ENCODE measurements around the gene PCDH9. TPM values are rescaled to one million over a fixed set of nuclear protein-coding genes. Genes with fewer than 3 reads are reported as not detected.

PCDH9 gene
- total RNA-seq, 2 donors from 2014 or later: 0.95 to 1.8 TPM

DNA sequence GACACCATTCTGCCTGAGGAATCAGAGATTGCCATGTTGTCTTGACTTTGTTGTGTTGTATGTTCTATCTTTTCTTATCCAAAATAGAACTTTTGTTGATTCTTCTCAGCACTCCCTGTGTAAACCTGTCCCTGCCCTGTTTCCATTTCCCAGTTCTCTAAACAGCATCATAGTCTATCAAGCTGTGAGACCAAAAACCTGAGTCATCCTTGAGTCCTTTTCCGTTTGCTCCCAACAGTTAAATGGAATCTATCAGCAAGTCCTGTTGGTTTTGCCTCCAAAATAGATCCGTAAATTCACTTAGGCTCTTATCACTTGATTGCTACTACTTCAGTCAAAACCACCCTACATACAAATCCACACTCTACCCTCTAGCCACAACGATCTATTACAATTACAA, 667.1 kb downstream of the PCDH9 start:
- peak overlapping the region; percentile 31 for H3K27ac Mint-ChIP-seq
- Histone ChIP-seq H3K9ac (ENCODE audit: extremely low read depth, low read length, poor library complexity, severe bottlenecking) (no peak overlapping the region), H3K36me3 (ENCODE audit: control insufficient read depth, insufficient read depth, low read length) (no peaks in the 10 kb centered on the region), H3K4me3 (ENCODE audit: low read length) (peak overlapping the region; percentile 6), H3K9me3 (ENCODE audit: control insufficient read depth, low read length) (peaks cover 21% of the 10 kb centered on the region), H3K27me3 (ENCODE audit: control insufficient read depth, insufficient read depth, low read length, poor library complexity, severe bottlenecking) (no peaks in the 10 kb centered on the region), H3K27ac (ENCODE audit: low read depth, low read length) (no peak overlapping the region), H3K4me1 (ENCODE audit: control insufficient read depth, insufficient read depth, low read length) (peaks cover 3% of the 10 kb centered on the region)
- no peaks in the 10 kb centered on the region for H3K27me3 Mint-ChIP-seq (ENCODE audit: insufficient read depth)
- no peak for DNase-seq
- peaks cover 19% of the 10 kb centered on the region for H3K9me3 Mint-ChIP-seq
- peaks cover 1% of the 10 kb centered on the region for H3K36me3 Mint-ChIP-seq (ENCODE audit: low read depth)
- TF ChIP-seq, protein P1, sequence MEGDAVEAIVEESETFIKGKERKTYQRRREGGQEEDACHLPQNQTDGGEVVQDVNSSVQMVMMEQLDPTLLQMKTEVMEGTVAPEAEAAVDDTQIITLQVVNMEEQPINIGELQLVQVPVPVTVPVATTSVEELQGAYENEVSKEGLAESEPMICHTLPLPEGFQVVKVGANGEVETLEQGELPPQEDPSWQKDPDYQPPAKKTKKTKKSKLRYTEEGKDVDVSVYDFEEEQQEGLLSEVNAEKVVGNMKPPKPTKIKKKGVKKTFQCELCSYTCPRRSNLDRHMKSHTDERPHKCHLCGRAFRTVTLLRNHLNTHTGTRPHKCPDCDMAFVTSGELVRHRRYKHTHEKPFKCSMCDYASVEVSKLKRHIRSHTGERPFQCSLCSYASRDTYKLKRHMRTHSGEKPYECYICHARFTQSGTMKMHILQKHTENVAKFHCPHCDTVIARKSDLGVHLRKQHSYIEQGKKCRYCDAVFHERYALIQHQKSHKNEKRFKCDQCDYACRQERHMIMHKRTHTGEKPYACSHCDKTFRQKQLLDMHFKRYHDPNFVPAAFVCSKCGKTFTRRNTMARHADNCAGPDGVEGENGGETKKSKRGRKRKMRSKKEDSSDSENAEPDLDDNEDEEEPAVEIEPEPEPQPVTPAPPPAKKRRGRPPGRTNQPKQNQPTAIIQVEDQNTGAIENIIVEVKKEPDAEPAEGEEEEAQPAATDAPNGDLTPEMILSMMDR (conservative IDR thresholded peaks at IDR 0.05): no peak
- WGBS, 2 experiments (ENCODE audit: insufficient coverage in 1 of 2, insufficient read length in 1 of 2): 80 to 85% methylated on average over 3 of the region's 3 CpGs
- H3K4me3 Mint-ChIP-seq: no peak overlapping the region
- peaks cover 19% of the 10 kb centered on the region for H3K4me1 Mint-ChIP-seq

DNA sequence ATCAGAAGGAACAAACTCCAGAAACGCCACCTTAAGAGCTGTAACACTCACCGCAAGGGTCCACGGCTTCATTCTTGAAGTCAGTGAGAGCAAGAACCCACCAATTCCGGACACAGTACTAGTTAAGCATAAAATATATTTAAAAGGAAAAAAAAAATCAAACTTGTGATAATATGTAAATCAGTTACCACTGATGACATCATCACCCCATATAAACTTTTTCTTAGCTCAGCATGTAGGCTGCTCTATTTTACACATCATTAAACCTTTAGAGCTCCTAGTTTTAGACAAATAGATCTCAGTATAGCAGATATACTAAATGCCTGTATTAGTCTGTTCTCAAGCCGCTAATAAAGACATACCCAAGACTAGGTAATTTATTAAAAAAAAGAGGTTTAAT, 668.1 kb downstream of the PCDH9 start:
- H3K36me3 Mint-ChIP-seq (ENCODE audit: low read depth): peaks cover 1% of the 10 kb centered on the region
- no peak overlapping the region for H3K27ac Mint-ChIP-seq
- H3K36me3 ChIP-seq (ENCODE audit: control insufficient read depth, insufficient read depth, low read length): no peaks in the 10 kb centered on the region
- H3K9me3 Mint-ChIP-seq: peaks cover 19% of the 10 kb centered on the region
- DNase-seq: no peak
- no peak overlapping the region for H3K27ac ChIP-seq (ENCODE audit: low read depth, low read length)
- no peaks in the 10 kb centered on the region for H3K27me3 Mint-ChIP-seq (ENCODE audit: insufficient read depth)
- TF ChIP-seq, protein P1 (conservative IDR thresholded peaks at IDR 0.05): no peak
- H3K4me1 Mint-ChIP-seq: peaks cover 19% of the 10 kb centered on the region
- no peak overlapping the region for H3K4me3 Mint-ChIP-seq
- H3K9me3 ChIP-seq (ENCODE audit: control insufficient read depth, low read length): peaks cover 21% of the 10 kb centered on the region
- H3K9ac ChIP-seq (ENCODE audit: extremely low read depth, low read length, poor library complexity, severe bottlenecking): no peak overlapping the region
- peak overlapping the region; percentile 13 for H3K4me3 ChIP-seq (ENCODE audit: low read length)
- H3K4me1 ChIP-seq (ENCODE audit: control insufficient read depth, insufficient read depth, low read length): peaks cover 3% of the 10 kb centered on the region
- 96 to 100% methylated on average over 2 to 4 of the region's 5 CpGs for WGBS, 2 experiments (ENCODE audit: insufficient coverage in 1 of 2, insufficient read length in 1 of 2)
- H3K27me3 ChIP-seq (ENCODE audit: control insufficient read depth, insufficient read depth, low read length, poor library complexity, severe bottlenecking): no peaks in the 10 kb centered on the region

DNA sequence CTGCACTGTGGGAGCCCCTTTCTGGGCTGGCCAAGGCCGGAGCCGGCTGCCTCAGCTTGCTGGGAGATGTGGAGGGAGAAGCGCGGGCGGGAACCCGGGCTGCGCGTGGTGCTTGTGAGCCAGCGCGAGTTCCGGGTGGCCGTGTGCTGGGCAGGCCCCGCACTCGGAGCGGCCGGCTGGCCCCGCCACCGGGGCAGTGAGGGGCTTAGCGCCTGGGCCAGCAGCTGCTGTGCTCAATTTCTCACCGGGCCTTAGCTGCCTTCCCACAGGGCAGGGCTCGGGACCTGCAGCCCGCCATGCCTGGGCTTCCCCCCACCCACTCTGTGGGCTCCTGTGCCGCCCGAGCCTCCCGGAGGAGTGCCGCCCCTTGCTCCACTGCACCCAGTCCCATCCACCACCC, 669.1 kb downstream of the PCDH9 start:
- H3K27ac ChIP-seq (ENCODE audit: low read depth, low read length): no peak overlapping the region
- no peak overlapping the region for H3K27ac Mint-ChIP-seq
- H3K4me1 Mint-ChIP-seq: peaks cover 17% of the 10 kb centered on the region
- H3K36me3 Mint-ChIP-seq (ENCODE audit: low read depth): peaks cover 1% of the 10 kb centered on the region
- no peak overlapping the region for H3K4me3 ChIP-seq (ENCODE audit: low read length)
- no peaks in the 10 kb centered on the region for H3K36me3 ChIP-seq (ENCODE audit: control insufficient read depth, insufficient read depth, low read length)
- TF ChIP-seq, protein P1 (conservative IDR thresholded peaks at IDR 0.05): no peak
- no peaks in the 10 kb centered on the region for H3K27me3 ChIP-seq (ENCODE audit: control insufficient read depth, insufficient read depth, low read length, poor library complexity, severe bottlenecking)
- no peak for DNase-seq
- H3K9me3 Mint-ChIP-seq: peaks cover 19% of the 10 kb centered on the region
- H3K9me3 ChIP-seq (ENCODE audit: control insufficient read depth, low read length): peaks cover 21% of the 10 kb centered on the region
- H3K4me3 Mint-ChIP-seq: no peak overlapping the region
- H3K27me3 Mint-ChIP-seq (ENCODE audit: insufficient read depth): no peaks in the 10 kb centered on the region
- peaks cover 3% of the 10 kb centered on the region for H3K4me1 ChIP-seq (ENCODE audit: control insufficient read depth, insufficient read depth, low read length)
- WGBS, 2 experiments (ENCODE audit: insufficient coverage in 1 of 2, insufficient read length in 1 of 2): 93 to 96% methylated on average over 12 to 26 of the region's 26 CpGs
- H3K9ac ChIP-seq (ENCODE audit: extremely low read depth, low read length, poor library complexity, severe bottlenecking): no peak overlapping the region
